ENCODE results near the gene RREB1.

The RREB1 gene

GRCh38 chr6:7124114-7124513 is 16.4 kb downstream of the RREB1 start:
- TF ChIP-seq, protein P1, sequence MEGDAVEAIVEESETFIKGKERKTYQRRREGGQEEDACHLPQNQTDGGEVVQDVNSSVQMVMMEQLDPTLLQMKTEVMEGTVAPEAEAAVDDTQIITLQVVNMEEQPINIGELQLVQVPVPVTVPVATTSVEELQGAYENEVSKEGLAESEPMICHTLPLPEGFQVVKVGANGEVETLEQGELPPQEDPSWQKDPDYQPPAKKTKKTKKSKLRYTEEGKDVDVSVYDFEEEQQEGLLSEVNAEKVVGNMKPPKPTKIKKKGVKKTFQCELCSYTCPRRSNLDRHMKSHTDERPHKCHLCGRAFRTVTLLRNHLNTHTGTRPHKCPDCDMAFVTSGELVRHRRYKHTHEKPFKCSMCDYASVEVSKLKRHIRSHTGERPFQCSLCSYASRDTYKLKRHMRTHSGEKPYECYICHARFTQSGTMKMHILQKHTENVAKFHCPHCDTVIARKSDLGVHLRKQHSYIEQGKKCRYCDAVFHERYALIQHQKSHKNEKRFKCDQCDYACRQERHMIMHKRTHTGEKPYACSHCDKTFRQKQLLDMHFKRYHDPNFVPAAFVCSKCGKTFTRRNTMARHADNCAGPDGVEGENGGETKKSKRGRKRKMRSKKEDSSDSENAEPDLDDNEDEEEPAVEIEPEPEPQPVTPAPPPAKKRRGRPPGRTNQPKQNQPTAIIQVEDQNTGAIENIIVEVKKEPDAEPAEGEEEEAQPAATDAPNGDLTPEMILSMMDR (IDR thresholded peaks at IDR 0.05; ENCODE audit: low read depth, low read length), result no peak
- Histone ChIP-seq H3K27me3 (no peaks in the 10 kb centered on the region), H3K36me3 (no peaks in the 10 kb centered on the region), H3K4me3 (ENCODE audit: low read depth, low read length) (no peak overlapping the region), H3K4me1 (no peaks in the 10 kb centered on the region), H3K9me3 (no peaks in the 10 kb centered on the region)
- no peak for DNase-seq

GRCh38 chr6:7124636-7125035 is 16.9 kb downstream of the RREB1 start:
- H3K4me3 ChIP-seq (ENCODE audit: low read depth, low read length), result no peak overlapping the region
- H3K9me3 ChIP-seq, result no peaks in the 10 kb centered on the region
- TF ChIP-seq, protein P1 (IDR thresholded peaks at IDR 0.05; ENCODE audit: low read depth, low read length), result no peak
- H3K27me3 ChIP-seq, result no peaks in the 10 kb centered on the region
- DNase-seq, result no peak
- no peaks in the 10 kb centered on the region for H3K4me1 ChIP-seq
- H3K36me3 ChIP-seq, result no peaks in the 10 kb centered on the region

GRCh38 chr6:7125290-7125689 is 17.5 kb downstream of the RREB1 start:
- no peak overlapping the region for H3K4me3 ChIP-seq (ENCODE audit: low read depth, low read length)
- TF ChIP-seq, protein P1 (IDR thresholded peaks at IDR 0.05; ENCODE audit: low read depth, low read length), result no peak
- H3K27me3 ChIP-seq, result no peaks in the 10 kb centered on the region
- no peaks in the 10 kb centered on the region for H3K36me3 ChIP-seq
- no peaks in the 10 kb centered on the region for H3K4me1 ChIP-seq
- no peak for DNase-seq
- H3K9me3 ChIP-seq, result no peaks in the 10 kb centered on the region

GRCh38 chr6:7126754-7127153 is 19.0 kb downstream of the RREB1 start:
- Histone ChIP-seq H3K36me3 (no peaks in the 10 kb centered on the region), H3K4me3 (ENCODE audit: low read depth, low read length) (no peak overlapping the region), H3K9me3 (no peaks in the 10 kb centered on the region), H3K27me3 (no peaks in the 10 kb centered on the region), H3K4me1 (no peaks in the 10 kb centered on the region)
- no peak for DNase-seq
- TF ChIP-seq, protein P1 (IDR thresholded peaks at IDR 0.05; ENCODE audit: low read depth, low read length), result no peak

DNA sequence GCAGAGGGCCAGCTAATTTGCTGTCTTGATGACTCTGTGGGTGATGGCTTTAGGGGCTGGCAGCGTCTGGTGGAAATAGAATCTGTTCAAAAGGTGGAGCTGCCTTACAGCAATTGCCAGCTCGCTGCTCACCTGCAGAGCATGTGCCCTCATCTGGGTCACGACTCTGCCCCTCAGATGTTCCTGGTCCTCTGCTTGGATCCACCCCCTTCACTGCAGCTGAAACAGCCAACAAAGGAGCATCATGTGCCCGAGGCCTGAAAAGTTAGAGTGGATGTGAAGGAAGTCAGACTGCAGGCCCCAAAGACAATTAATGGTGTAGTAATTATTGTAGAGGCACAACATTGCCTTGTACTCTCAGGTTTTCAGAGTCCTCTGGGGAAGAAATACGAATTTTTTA is 19.9 kb downstream of the RREB1 start:
- Histone ChIP-seq H3K9me3 (no peaks in the 10 kb centered on the region), H3K36me3 (no peaks in the 10 kb centered on the region), H3K27me3 (no peaks in the 10 kb centered on the region), H3K4me1 (no peaks in the 10 kb centered on the region), H3K4me3 (ENCODE audit: low read depth, low read length) (no peak overlapping the region)
- TF ChIP-seq, protein P1 (IDR thresholded peaks at IDR 0.05; ENCODE audit: low read depth, low read length), result no peak
- DNase-seq, result no peak

DNA sequence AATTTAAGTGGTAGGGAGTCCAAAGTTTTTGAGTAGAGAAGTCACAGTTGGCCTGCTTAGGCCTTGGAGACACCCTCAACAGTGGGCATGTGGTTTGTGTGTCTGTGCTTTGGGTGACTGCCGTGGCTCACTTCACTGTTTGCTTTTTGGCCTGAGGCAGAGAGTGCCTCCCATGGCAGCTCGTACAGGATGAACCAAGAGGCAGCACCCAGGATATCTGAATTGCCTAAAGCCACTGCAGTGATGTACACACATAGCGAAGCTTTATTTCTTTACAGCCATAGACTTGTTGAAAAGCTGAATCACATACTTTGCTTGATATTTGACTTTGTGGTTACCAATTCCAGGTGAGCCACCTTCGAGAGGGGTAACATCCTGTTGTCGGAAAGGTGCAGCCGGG is 21.6 kb downstream of the RREB1 start:
- no peak for DNase-seq
- no peaks in the 10 kb centered on the region for H3K36me3 ChIP-seq

More for the DNA sequence above, 21.6 kb downstream of the RREB1 start:
- no peaks in the 10 kb centered on the region for H3K27me3 ChIP-seq
- H3K4me1 ChIP-seq, result no peaks in the 10 kb centered on the region
- TF ChIP-seq, protein P1 (IDR thresholded peaks at IDR 0.05; ENCODE audit: low read depth, low read length), result no peak
- no peaks in the 10 kb centered on the region for H3K9me3 ChIP-seq
- no peak overlapping the region for H3K4me3 ChIP-seq (ENCODE audit: low read depth, low read length)
